Prostate gland (tissue), 2 donors: Measurements from ENCODE around the gene NCOA1.

Experiments
- POLR2A ChIP-seq: fragments of 450-650 bp; IDR thresholded peaks from one replicate; pipeline ENCODE4 v1.6.1; 2016; ENCODE audit warnings: antibody characterized with exemption, mild to moderate bottlenecking
- TF ChIP-seq, protein P1 (sequence below), 4 experiments: fragments of 200-600 bp in 2 of 4; fragments of 450-650 bp in 2 of 4; sonication (generic) in 2 of 4; IDR thresholded peaks; 1 replicate in 3 of 4; 2 replicates in 1 of 4; pipeline ENCODE4 v1.5.1; 2016 to 2019; ENCODE audit warnings: antibody characterized with exemption in 4 of 4, mild to moderate bottlenecking in 2 of 4, moderate library complexity in 2 of 4

DNA sequence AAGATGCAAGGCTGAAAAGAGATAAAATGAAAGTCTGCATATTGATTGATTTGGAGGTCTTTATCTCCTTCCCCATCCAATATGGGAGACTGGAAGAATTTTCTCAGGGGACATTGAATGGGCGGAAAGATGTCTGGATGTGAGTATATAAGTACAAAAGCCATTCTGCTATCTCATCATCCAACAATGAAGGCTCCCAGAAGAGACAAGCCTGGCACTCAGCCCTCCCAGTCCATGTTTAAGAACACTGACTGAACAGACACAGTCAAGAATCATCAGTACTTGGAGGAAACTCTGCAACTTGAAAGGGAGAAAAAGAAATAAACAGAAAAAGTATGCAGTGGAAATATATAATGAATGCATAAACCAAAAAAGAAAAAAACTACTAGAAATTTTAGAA, 221.2 kb downstream of the NCOA1 start:
- no peak for TF ChIP-seq POLR2A
- TF ChIP-seq, protein P1, sequence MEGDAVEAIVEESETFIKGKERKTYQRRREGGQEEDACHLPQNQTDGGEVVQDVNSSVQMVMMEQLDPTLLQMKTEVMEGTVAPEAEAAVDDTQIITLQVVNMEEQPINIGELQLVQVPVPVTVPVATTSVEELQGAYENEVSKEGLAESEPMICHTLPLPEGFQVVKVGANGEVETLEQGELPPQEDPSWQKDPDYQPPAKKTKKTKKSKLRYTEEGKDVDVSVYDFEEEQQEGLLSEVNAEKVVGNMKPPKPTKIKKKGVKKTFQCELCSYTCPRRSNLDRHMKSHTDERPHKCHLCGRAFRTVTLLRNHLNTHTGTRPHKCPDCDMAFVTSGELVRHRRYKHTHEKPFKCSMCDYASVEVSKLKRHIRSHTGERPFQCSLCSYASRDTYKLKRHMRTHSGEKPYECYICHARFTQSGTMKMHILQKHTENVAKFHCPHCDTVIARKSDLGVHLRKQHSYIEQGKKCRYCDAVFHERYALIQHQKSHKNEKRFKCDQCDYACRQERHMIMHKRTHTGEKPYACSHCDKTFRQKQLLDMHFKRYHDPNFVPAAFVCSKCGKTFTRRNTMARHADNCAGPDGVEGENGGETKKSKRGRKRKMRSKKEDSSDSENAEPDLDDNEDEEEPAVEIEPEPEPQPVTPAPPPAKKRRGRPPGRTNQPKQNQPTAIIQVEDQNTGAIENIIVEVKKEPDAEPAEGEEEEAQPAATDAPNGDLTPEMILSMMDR (IDR thresholded peaks at IDR 0.05): no peak
